Ascending aorta (tissue), 2 donors: Measurements from ENCODE around the gene NFS1. TPM values are rescaled to one million over a fixed set of nuclear protein-coding genes. Genes with fewer than 3 reads are reported as not detected.
A peak's percentile ranks its signal among the peaks of the same experiment; 100 is the strongest.
"Not testable (repeated sequence)": the region's sequence is repeated elsewhere in the genome, so short reads cannot be mapped to it uniquely, and the experiment has no call there.

ENCODE experiments used
- DNase-seq, 2 donors: peaks; one replicate each; pipeline ENCODE4 v3.0.0-alpha.2; 2019; ENCODE audit warnings: low spot score in 2 of 2
- H3K27ac ChIP-seq, 2 donors: fragments of 200-600 bp; sonication (generic); one replicate each; pipeline ENCODE4 v1.5.1; 2016 to 2017; ENCODE audit warnings: mild to moderate bottlenecking in 1 of 2
- H3K27me3 ChIP-seq: fragments of 200-600 bp; sonication (generic); one replicate; pipeline ENCODE4 v1.5.1; 2017
- H3K36me3 ChIP-seq, 2 donors: fragments of 200-600 bp; sonication (generic); one replicate each; pipeline ENCODE4 v1.5.1; 2016
- H3K4me1 ChIP-seq, 2 donors: fragments of 200-600 bp; sonication (generic); one replicate each; pipeline ENCODE4 v1.5.1; 2016 to 2017; ENCODE audit warnings: mild to moderate bottlenecking in 1 of 2
- H3K4me3 ChIP-seq, 2 donors: fragments of 200-600 bp; sonication (generic); one replicate each; pipeline ENCODE4 v1.5.1; 2016 to 2017; ENCODE audit warnings: mild to moderate bottlenecking in 1 of 2
- H3K9me3 ChIP-seq, 2 donors: fragments of 200-600 bp; sonication (generic); one replicate each; pipeline ENCODE4 v1.5.1; 2016
- intact Hi-C: fragments of 100-400 bp; cut with DNase I; formaldehyde crosslinking; loops from one replicate; pipeline ENCODE4 v1.15.1; 2023
- total RNA-seq: library from RNA; depleted of rRNA; stranded (reverse); fragments of >200 nt; gene quantifications from one replicate; pipeline ENCODE4 v1.1.0, GENCODE V29; 2016
- TF ChIP-seq, protein P1 (sequence below), 3 experiments: fragments of 200-600 bp in 2 of 3; fragments of 450-650 bp in 1 of 3; sonication (generic) in 2 of 3; IDR thresholded peaks; one replicate each; pipeline ENCODE4 v1.5.1; 2016 to 2019; ENCODE audit warnings: antibody characterized with exemption in 3 of 3, mild to moderate bottlenecking in 1 of 3, moderate library complexity in 1 of 3

NFS1 gene
- total RNA-seq, 1 donor from 2014 or later = 62.2 TPM

DNA sequence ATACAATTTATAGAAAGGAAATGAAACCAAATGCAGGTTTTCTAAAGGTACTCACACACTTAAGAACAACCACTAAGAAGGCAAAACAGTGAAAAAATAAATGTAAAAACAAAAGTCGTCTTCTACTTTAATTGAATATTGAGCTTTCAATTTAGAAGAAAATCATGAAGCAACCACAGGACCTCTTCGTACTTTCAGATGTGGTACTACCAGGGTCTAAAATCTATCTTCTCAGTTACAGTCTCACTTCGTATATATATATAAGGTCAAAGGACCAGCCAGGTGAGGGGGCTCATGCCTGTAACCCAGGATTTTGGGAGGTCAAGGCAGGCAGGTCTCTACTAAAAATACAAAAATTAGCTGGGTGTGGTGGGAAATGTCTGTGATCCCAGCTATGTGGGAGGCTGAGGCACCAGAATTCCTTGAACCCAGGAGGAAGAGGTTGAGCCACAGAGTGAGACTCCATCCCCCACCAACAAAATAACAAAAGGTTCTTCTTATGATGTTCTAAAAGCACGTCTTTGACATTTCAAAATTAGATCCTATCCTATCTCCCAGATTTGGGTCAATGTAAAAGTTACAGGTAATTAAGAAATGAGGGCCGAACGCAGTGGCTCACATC, 12.5 kb upstream of the NFS1 start:
- Histone ChIP-seq H3K9me3 (no peaks in the 10 kb centered on the region), H3K4me3 (no peak overlapping the region), H3K4me1 (peaks cover 0 to 13% of the 10 kb centered on the region in 2 donors), H3K27ac (no peak overlapping the region), H3K27me3 (no peaks in the 10 kb centered on the region), H3K36me3 (peaks cover 78 to 91% of the 10 kb centered on the region in 2 donors)
- intact Hi-C loops = no loop called here
- TF ChIP-seq, protein P1, sequence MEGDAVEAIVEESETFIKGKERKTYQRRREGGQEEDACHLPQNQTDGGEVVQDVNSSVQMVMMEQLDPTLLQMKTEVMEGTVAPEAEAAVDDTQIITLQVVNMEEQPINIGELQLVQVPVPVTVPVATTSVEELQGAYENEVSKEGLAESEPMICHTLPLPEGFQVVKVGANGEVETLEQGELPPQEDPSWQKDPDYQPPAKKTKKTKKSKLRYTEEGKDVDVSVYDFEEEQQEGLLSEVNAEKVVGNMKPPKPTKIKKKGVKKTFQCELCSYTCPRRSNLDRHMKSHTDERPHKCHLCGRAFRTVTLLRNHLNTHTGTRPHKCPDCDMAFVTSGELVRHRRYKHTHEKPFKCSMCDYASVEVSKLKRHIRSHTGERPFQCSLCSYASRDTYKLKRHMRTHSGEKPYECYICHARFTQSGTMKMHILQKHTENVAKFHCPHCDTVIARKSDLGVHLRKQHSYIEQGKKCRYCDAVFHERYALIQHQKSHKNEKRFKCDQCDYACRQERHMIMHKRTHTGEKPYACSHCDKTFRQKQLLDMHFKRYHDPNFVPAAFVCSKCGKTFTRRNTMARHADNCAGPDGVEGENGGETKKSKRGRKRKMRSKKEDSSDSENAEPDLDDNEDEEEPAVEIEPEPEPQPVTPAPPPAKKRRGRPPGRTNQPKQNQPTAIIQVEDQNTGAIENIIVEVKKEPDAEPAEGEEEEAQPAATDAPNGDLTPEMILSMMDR (IDR thresholded peaks at IDR 0.05) = no peak
- no peak for DNase-seq

- Histone ChIP-seq H3K4me1 (peaks cover 0 to 13% of the 10 kb centered on the region in 2 donors), H3K27ac (no peak overlapping the region), H3K27me3 (no peaks in the 10 kb centered on the region), H3K4me3 (no peak overlapping the region), H3K36me3 (peaks cover 78 to 91% of the 10 kb centered on the region in 2 donors), H3K9me3 (no peaks in the 10 kb centered on the region)
- TF ChIP-seq, protein P1 (IDR thresholded peaks at IDR 0.05) = no peak
- no peak for DNase-seq
- intact Hi-C loops = no loop called here
Observed at GRCh38 chr20:35710884-35711587, 11.9 kb upstream of the NFS1 start.

- no peaks in the 10 kb centered on the region for H3K9me3 ChIP-seq
- peaks cover 78 to 91% of the 10 kb centered on the region in 2 donors for H3K36me3 ChIP-seq
- H3K27me3 ChIP-seq = no peaks in the 10 kb centered on the region
- intact Hi-C loops = no loop called here
- TF ChIP-seq, protein P1 (IDR thresholded peaks at IDR 0.05) = no peak
- peaks cover 0 to 13% of the 10 kb centered on the region in 2 donors for H3K4me1 ChIP-seq
- H3K4me3 ChIP-seq = no peak overlapping the region
- H3K27ac ChIP-seq = no peak overlapping the region
- DNase-seq = no peak
Observed at GRCh38 chr20:35710039-35710438, 10.9 kb upstream of the NFS1 start.

DNA sequence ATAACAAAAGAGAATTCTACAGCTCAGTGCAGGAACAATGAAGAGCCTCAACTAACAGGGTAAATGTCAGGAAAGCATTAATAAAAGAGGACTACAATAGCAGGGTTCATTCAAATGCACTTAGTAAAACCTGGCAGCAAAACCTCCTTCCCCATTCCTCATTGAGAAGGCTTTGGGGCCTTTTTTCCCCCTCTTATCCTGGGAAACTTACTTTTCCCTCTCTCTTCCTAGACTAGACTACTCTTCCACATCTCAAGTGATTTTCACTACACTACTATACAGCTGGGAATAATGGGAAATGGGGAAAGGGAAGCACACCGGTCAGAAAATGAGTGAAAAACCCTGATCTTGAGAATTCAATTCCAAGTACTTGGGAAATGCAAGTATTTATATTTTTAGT, 10.1 kb upstream of the NFS1 start:
- Histone ChIP-seq H3K27me3 (no peaks in the 10 kb centered on the region), H3K4me1 (peaks cover 0 to 13% of the 10 kb centered on the region in 2 donors), H3K36me3 (peaks cover 78 to 91% of the 10 kb centered on the region in 2 donors), H3K9me3 (no peaks in the 10 kb centered on the region), H3K27ac (no peak overlapping the region), H3K4me3 (no peak overlapping the region)
- TF ChIP-seq, protein P1 (IDR thresholded peaks at IDR 0.05) = no peak
- intact Hi-C loops = no loop called here
- DNase-seq = no peak

- H3K9me3 ChIP-seq = no peaks in the 10 kb centered on the region
- H3K4me3 ChIP-seq = no peak overlapping the region
- H3K4me1 ChIP-seq = peaks cover 0 to 13% of the 10 kb centered on the region in 2 donors
- no peak overlapping the region for H3K27ac ChIP-seq
- H3K27me3 ChIP-seq = no peaks in the 10 kb centered on the region
- DNase-seq = no peak
- intact Hi-C loops = no loop called here
- peaks cover 78 to 91% of the 10 kb centered on the region in 2 donors for H3K36me3 ChIP-seq
- TF ChIP-seq, protein P1 (IDR thresholded peaks at IDR 0.05) = no peak
Observed at GRCh38 chr20:35708502-35708901, 9.3 kb upstream of the NFS1 start.

DNA sequence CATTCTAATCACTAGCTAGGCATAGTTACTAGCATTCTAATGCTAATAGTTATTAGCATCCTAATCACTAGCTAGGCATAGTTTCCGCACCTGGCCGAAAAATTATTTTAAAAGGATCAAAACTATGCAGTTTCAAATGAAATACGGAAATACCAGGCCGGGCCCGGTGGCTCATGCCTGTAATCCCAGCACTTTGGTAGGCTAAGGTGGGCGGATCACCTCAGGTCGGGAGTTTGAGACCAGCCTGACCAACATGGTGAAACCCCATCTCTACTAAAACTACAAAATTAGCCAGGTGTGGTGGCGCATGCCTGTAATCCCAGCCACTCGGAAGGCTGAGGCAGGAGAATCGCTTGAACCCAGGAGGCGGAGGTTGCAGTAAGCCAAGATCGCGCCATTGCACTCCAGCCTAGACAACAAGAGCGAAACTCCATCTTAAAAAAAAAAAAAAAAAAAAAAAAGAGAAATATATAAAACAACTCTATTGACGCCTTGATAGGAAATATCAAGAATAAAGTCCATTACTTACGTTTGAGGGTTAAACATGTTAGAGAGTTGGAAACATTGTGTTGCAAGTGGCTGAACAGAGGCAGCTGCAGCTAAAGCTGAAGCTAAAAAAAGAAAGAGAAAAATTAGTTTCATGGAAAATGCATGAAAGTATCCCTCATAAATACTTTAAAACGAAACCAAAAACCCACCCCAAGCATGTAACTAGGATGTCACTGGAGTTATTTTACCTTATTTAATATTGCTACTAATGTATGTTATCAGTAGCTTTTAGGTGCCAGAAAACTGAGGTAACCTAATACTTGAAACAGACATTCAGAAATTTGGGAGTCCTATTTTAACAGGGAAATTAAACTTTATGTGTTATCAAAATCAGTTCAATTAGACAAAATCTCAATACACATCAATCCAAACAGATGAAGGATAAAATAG, 7.7 kb upstream of the NFS1 start:
- H3K27ac ChIP-seq, H3K9me3 ChIP-seq, H3K4me3 ChIP-seq, intact Hi-C loops, H3K27me3 ChIP-seq: not testable (repeated sequence)
- Histone ChIP-seq H3K4me1 (peaks cover 0 to 11% of the 10 kb centered on the region in 2 donors), H3K36me3 (peaks cover 73 to 91% of the 10 kb centered on the region in 2 donors)
- peak in 1 of 2 donors; percentile 43 for DNase-seq

DNA sequence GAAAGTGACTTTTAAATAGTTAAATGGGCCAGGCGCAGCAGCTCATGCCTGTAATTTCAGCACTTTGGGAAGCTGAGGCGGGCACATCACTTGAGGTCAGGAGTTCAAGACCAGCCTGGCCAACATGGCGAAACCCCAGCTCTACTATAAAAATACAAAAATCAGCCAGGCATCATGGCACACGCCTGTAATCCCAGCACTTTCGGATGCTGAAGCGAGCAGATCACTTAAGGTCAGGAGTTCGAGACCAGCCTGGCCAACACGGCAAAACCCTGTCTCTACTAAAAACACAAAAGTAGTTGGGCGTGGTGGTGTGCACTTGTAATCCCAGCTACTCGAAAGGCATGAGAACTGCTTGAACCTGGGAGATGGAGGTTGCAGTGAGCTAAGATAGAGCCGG, 6.7 kb upstream of the NFS1 start:
- peak in 1 of 2 donors; percentile 39 for DNase-seq
- H3K27me3 ChIP-seq, intact Hi-C loops, H3K4me3 ChIP-seq, H3K9me3 ChIP-seq, H3K27ac ChIP-seq, H3K4me1 ChIP-seq: not testable (repeated sequence)
- H3K36me3 ChIP-seq = peaks cover 66 to 90% of the 10 kb centered on the region in 2 donors
